Measurements from ENCODE around the gene SV2C. TPM values are rescaled to one million over a fixed set of nuclear protein-coding genes. Genes with fewer than 3 reads are reported as not detected.

Gene SV2C
- total and polyA plus RNA-seq, 2 donors (not counting 1 experiment from before 2014, with no cell fraction given) = not detected

GRCh38 chr5:76245590-76245989 is 162.4 kb downstream of the SV2C start:
- TF ChIP-seq, protein P1, sequence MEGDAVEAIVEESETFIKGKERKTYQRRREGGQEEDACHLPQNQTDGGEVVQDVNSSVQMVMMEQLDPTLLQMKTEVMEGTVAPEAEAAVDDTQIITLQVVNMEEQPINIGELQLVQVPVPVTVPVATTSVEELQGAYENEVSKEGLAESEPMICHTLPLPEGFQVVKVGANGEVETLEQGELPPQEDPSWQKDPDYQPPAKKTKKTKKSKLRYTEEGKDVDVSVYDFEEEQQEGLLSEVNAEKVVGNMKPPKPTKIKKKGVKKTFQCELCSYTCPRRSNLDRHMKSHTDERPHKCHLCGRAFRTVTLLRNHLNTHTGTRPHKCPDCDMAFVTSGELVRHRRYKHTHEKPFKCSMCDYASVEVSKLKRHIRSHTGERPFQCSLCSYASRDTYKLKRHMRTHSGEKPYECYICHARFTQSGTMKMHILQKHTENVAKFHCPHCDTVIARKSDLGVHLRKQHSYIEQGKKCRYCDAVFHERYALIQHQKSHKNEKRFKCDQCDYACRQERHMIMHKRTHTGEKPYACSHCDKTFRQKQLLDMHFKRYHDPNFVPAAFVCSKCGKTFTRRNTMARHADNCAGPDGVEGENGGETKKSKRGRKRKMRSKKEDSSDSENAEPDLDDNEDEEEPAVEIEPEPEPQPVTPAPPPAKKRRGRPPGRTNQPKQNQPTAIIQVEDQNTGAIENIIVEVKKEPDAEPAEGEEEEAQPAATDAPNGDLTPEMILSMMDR (conservative IDR thresholded peaks at IDR 0.05 in 1 of 2, IDR thresholded peaks at IDR 0.05 in 1 of 2; ENCODE audit: low read depth in 1 of 2, low read length in 2 of 2) = no peak
- TF ChIP-seq EZH2 (IDR thresholded peaks at IDR 0.05; ENCODE audit: low read length, missing control alignments) = no peak
- no peaks in the 10 kb centered on the region for H3K4me1 ChIP-seq (ENCODE audit: control insufficient read depth, extremely low read depth, insufficient read depth, low read length)
- no peaks in the 10 kb centered on the region for H4K20me1 ChIP-seq (ENCODE audit: control insufficient read depth, extremely low read depth, insufficient read depth, low read length)

GRCh38 chr5:76249621-76250020 is 166.4 kb downstream of the SV2C start:
- no peak overlapping the region for H3K4me2 ChIP-seq (ENCODE audit: extremely low read depth, insufficient read depth, low read length)
- H3K9ac ChIP-seq (ENCODE audit: insufficient read depth, low read length) = no peak overlapping the region
- no peaks in the 10 kb centered on the region for H3K9me3 ChIP-seq (ENCODE audit: control insufficient read depth, insufficient read depth, low read depth, low read length)
- no peak for DNase-seq (ENCODE audit: low read depth in 2 of 2)
- no peak overlapping the region for H2AFZ ChIP-seq (ENCODE audit: low read length)
- no peaks in the 10 kb centered on the region for H3K79me2 ChIP-seq (ENCODE audit: control insufficient read depth, insufficient read depth, low read length)
- no peak for TF ChIP-seq EZH2 (IDR thresholded peaks at IDR 0.05; ENCODE audit: low read length, missing control alignments)
- TF ChIP-seq, protein P1 (conservative IDR thresholded peaks at IDR 0.05 in 1 of 2, IDR thresholded peaks at IDR 0.05 in 1 of 2; ENCODE audit: low read depth in 1 of 2, low read length in 2 of 2) = no peak
- H3K4me1 ChIP-seq (ENCODE audit: control insufficient read depth, extremely low read depth, insufficient read depth, low read length) = no peaks in the 10 kb centered on the region
- H3K27me3 ChIP-seq (ENCODE audit: control insufficient read depth, insufficient read depth, low read length) = no peaks in the 10 kb centered on the region
- no peak overlapping the region for H3K27ac ChIP-seq (ENCODE audit: insufficient read depth, low read length)
- no peaks in the 10 kb centered on the region for H4K20me1 ChIP-seq (ENCODE audit: control insufficient read depth, extremely low read depth, insufficient read depth, low read length)
- H3K4me3 ChIP-seq (replicated peaks in 1 of 4; ENCODE audit: control extremely low read depth in 1 of 4, insufficient read depth in 1 of 4, low read depth in 3 of 4, low read length in 4 of 4) = no peak overlapping the region
- H3K36me3 ChIP-seq (ENCODE audit: control insufficient read depth, insufficient read depth, low read length) = no peaks in the 10 kb centered on the region

More at GRCh38 chr5:76245590-76245989, 162.4 kb downstream of the SV2C start:
- H3K36me3 ChIP-seq (ENCODE audit: control insufficient read depth, insufficient read depth, low read length) = no peaks in the 10 kb centered on the region
- no peak overlapping the region for H3K4me3 ChIP-seq (replicated peaks in 1 of 4; ENCODE audit: control extremely low read depth in 1 of 4, insufficient read depth in 1 of 4, low read depth in 3 of 4, low read length in 4 of 4)
- H3K27me3 ChIP-seq (ENCODE audit: control insufficient read depth, insufficient read depth, low read length) = no peaks in the 10 kb centered on the region
- no peaks in the 10 kb centered on the region for H3K79me2 ChIP-seq (ENCODE audit: control insufficient read depth, insufficient read depth, low read length)
- no peaks in the 10 kb centered on the region for H3K9me3 ChIP-seq (ENCODE audit: control insufficient read depth, insufficient read depth, low read depth, low read length)
- H3K27ac ChIP-seq (ENCODE audit: insufficient read depth, low read length) = no peak overlapping the region
- DNase-seq (ENCODE audit: low read depth in 2 of 2) = no peak
- H2AFZ ChIP-seq (ENCODE audit: low read length) = no peak overlapping the region
- H3K4me2 ChIP-seq (ENCODE audit: extremely low read depth, insufficient read depth, low read length) = no peak overlapping the region
- no peak overlapping the region for H3K9ac ChIP-seq (ENCODE audit: insufficient read depth, low read length)

DNA sequence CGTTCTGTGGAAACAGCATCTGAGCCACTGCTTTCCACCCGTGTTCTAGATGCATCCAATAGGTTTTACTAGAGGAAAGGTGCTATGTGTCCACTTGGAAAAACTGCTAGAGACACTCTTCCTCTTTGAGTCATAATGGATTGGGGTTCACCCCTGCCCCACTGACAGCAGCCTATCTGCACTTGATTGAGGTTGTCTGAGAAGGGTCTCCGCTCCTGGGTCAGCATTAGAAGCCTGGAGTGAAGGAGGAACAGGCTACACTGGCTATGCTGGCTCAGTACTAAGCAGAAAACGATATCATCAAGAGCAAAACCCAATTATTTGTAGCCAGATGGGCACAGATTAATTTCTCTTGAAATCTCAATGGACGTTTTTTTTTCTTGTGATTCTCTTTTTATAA is 167.3 kb downstream of the SV2C start:
- Histone ChIP-seq H3K36me3 (ENCODE audit: control insufficient read depth, insufficient read depth, low read length) (no peaks in the 10 kb centered on the region), H3K27ac (ENCODE audit: insufficient read depth, low read length) (no peak overlapping the region), H3K4me3 (replicated peaks in 1 of 4; ENCODE audit: control extremely low read depth in 1 of 4, insufficient read depth in 1 of 4, low read depth in 3 of 4, low read length in 4 of 4) (no peak overlapping the region), H3K79me2 (ENCODE audit: control insufficient read depth, insufficient read depth, low read length) (no peaks in the 10 kb centered on the region), H4K20me1 (ENCODE audit: control insufficient read depth, extremely low read depth, insufficient read depth, low read length) (no peaks in the 10 kb centered on the region), H3K9me3 (ENCODE audit: control insufficient read depth, insufficient read depth, low read depth, low read length) (no peaks in the 10 kb centered on the region), H3K4me2 (ENCODE audit: extremely low read depth, insufficient read depth, low read length) (no peak overlapping the region), H3K4me1 (ENCODE audit: control insufficient read depth, extremely low read depth, insufficient read depth, low read length) (no peaks in the 10 kb centered on the region), H3K27me3 (ENCODE audit: control insufficient read depth, insufficient read depth, low read length) (no peaks in the 10 kb centered on the region), H2AFZ (ENCODE audit: low read length) (no peak overlapping the region), H3K9ac (ENCODE audit: insufficient read depth, low read length) (no peak overlapping the region)
- no peak for DNase-seq (ENCODE audit: low read depth in 2 of 2)
- no peak for TF ChIP-seq EZH2 (IDR thresholded peaks at IDR 0.05; ENCODE audit: low read length, missing control alignments)
- TF ChIP-seq, protein P1 (conservative IDR thresholded peaks at IDR 0.05 in 1 of 2, IDR thresholded peaks at IDR 0.05 in 1 of 2; ENCODE audit: low read depth in 1 of 2, low read length in 2 of 2) = no peak

Measured in fibroblast of lung (primary cell).